ENCODE measurements around the gene GPATCH8.

DNA sequence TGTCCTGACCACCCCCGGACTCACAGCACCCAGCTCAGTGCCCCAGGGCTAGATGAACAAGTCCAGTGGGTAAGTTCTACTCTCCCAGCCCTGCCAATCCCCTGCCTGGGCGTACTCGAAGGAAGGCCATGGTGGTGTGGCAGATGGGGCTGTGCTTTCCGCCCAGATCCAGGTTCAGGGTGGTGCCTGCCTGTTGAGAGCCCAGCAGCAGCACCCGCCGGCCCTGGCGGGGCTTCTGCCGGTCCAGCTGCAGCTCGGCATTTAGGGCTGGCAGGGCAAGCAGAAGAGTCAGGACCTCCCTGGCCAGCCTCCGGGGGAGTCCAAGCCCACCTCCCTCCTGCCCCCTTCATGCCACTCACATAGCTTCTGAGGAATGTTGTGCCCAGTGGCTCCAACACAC is 123.3 kb downstream of the GPATCH8 start:
- TF ChIP-seq, protein P1, sequence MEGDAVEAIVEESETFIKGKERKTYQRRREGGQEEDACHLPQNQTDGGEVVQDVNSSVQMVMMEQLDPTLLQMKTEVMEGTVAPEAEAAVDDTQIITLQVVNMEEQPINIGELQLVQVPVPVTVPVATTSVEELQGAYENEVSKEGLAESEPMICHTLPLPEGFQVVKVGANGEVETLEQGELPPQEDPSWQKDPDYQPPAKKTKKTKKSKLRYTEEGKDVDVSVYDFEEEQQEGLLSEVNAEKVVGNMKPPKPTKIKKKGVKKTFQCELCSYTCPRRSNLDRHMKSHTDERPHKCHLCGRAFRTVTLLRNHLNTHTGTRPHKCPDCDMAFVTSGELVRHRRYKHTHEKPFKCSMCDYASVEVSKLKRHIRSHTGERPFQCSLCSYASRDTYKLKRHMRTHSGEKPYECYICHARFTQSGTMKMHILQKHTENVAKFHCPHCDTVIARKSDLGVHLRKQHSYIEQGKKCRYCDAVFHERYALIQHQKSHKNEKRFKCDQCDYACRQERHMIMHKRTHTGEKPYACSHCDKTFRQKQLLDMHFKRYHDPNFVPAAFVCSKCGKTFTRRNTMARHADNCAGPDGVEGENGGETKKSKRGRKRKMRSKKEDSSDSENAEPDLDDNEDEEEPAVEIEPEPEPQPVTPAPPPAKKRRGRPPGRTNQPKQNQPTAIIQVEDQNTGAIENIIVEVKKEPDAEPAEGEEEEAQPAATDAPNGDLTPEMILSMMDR (IDR thresholded peaks at IDR 0.05), result no peak
- TF ChIP-seq POLR2A (IDR thresholded peaks at IDR 0.05), result no peak
